ENCODE results near the gene DYNLT2.

GRCh38 chr6:169783401-169783800, 32.0 kb upstream of the DYNLT2 start:
- TF ChIP-seq CTCF (IDR thresholded peaks at IDR 0.05) = no peak
- no peak for TF ChIP-seq POLR2A (IDR thresholded peaks at IDR 0.05)
- no peak for TF ChIP-seq POLR2AphosphoS5 (IDR thresholded peaks at IDR 0.05; ENCODE audit: insufficient read depth in 1 of 2, low read depth in 1 of 2)
